Activated CD4-positive, alpha-beta memory T cell treated with anti-CD3 and anti-CD28 coated beads for 36 hours (primary cell): ENCODE data around the gene MRPS33. TPM values are rescaled to one million over a fixed set of nuclear protein-coding genes. Genes with fewer than 3 reads are reported as not detected.
"Not testable (repeated sequence)": the region's sequence is repeated elsewhere in the genome, so short reads cannot be mapped to it uniquely, and the experiment has no call there.

Experiments
- CTCF ChIA-PET: fragments of 350-600 bp; sonication (Branson Sonifier 250); formaldehyde crosslinking; loops from one replicate; lab custom pipeline; 2021; ENCODE audit warnings: antibody characterized with exemption, inconsistent platforms; lab: Charles Lee
- POLR2A ChIA-PET: fragments of 350-600 bp; sonication (Branson Sonifier 250); formaldehyde crosslinking; loops from one replicate; lab custom pipeline; 2021; ENCODE audit warnings: antibody characterized with exemption; lab: Charles Lee
- DNase-seq: peaks from one replicate; pipeline ENCODE4 v3.0.0-alpha.2; 2020
- H3K27ac Mint-ChIP-seq: one replicate; pipeline ENCODE4 v1.8.0; 2021; ENCODE audit warnings: mixed read lengths
- H3K27me3 Mint-ChIP-seq: one replicate; pipeline ENCODE4 v1.8.0; 2021; ENCODE audit warnings: mixed read lengths
- H3K36me3 Mint-ChIP-seq: one replicate; pipeline ENCODE4 v1.8.0; 2021; ENCODE audit warnings: mixed read lengths
- H3K4me1 Mint-ChIP-seq: one replicate; pipeline ENCODE4 v1.8.0; 2021; ENCODE audit warnings: low read depth, mixed read lengths
- H3K4me3 Mint-ChIP-seq: one replicate; pipeline ENCODE4 v1.8.0; 2021; ENCODE audit warnings: mild to moderate bottlenecking, mixed read lengths
- H3K9me3 Mint-ChIP-seq: one replicate; pipeline ENCODE4 v1.8.0; 2021; ENCODE audit warnings: mixed read lengths
- intact Hi-C: fragments of 100-400 bp; cut with micrococcal nuclease; formaldehyde crosslinking; loops from one replicate; pipeline ENCODE4 v1.15.1; 2023
- total RNA-seq, 2 experiments: library from RNA; stranded (reverse); gene quantifications; one replicate each; pipeline ENCODE4 v1.2.3, GENCODE V29; 2021

The MRPS33 gene
- total RNA-seq, 2 experiments from 2014 or later = 95.4 to 95.8 TPM

GRCh38 chr7:140981951-140982350 is 32.8 kb downstream of the MRPS33 start:
- CTCF ChIA-PET = interaction anchor here (0.5 to 4.5 kb wide), 5 partner anchors 8 to 325 kb away, joined by 4 to 81 read pairs (median 6); no protein-coding TSS in a partner anchor

GRCh38 chr7:140977741-140978140 is 37.0 kb downstream of the MRPS33 start:
- Mint-ChIP-seq H3K27me3 (peaks cover 9% of the 10 kb centered on the region), H3K4me1 (no peaks in the 10 kb centered on the region), H3K36me3 (no peaks in the 10 kb centered on the region), H3K27ac (no peak overlapping the region), H3K9me3 (no peaks in the 10 kb centered on the region), H3K4me3 (no peak overlapping the region)
- no peak for DNase-seq
- CTCF ChIA-PET = interaction anchor here (1.0 kb wide), 1 partner anchor 167 kb away, joined by 3 read pairs; no protein-coding TSS in a partner anchor
- intact Hi-C loops = no loop called here
- POLR2A ChIA-PET = no interaction called here

More at GRCh38 chr7:140981951-140982350, 32.8 kb downstream of the MRPS33 start:
- Mint-ChIP-seq H3K36me3 (no peaks in the 10 kb centered on the region), H3K27me3 (peaks cover 12% of the 10 kb centered on the region), H3K4me3 (no peak overlapping the region), H3K9me3 (peaks cover 9% of the 10 kb centered on the region), H3K4me1 (no peaks in the 10 kb centered on the region), H3K27ac (no peak overlapping the region)
- POLR2A ChIA-PET = no interaction called here
- intact Hi-C loops = no loop called here
- DNase-seq = no peak

- no peaks in the 10 kb centered on the region for H3K4me1 Mint-ChIP-seq
- H3K4me3 Mint-ChIP-seq = no peak overlapping the region
- H3K9me3 Mint-ChIP-seq = no peaks in the 10 kb centered on the region
- no peak overlapping the region for H3K27ac Mint-ChIP-seq
- ChIA-PET CTCF (interaction anchor here (0.5 to 3.9 kb wide), 2 partner anchors 10 to 104 kb away, joined by 3 to 19 read pairs; no protein-coding TSS in a partner anchor), POLR2A (no interaction called here)
- H3K36me3 Mint-ChIP-seq = no peaks in the 10 kb centered on the region
- intact Hi-C loops = no loop called here
- no peak for DNase-seq
- H3K27me3 Mint-ChIP-seq = peaks cover 2% of the 10 kb centered on the region
Observed at GRCh38 chr7:140972876-140973829, 41.6 kb downstream of the MRPS33 start.

GRCh38 chr7:140972344-140972743 is 42.4 kb downstream of the MRPS33 start:
- intact Hi-C loops = no loop called here
- ChIA-PET POLR2A (interaction anchor here (0.6 kb wide), 1 partner anchor 304 kb away, joined by 3 read pairs; no protein-coding TSS in a partner anchor), CTCF (interaction anchor here (0.7 to 3.9 kb wide), 2 partner anchors 11 to 161 kb away, joined by 6 to 19 read pairs; no protein-coding TSS in a partner anchor)
- no peak for DNase-seq
- Mint-ChIP-seq H3K27me3 (peaks cover 2% of the 10 kb centered on the region), H3K27ac (no peak overlapping the region), H3K4me1 (no peaks in the 10 kb centered on the region), H3K4me3 (no peak overlapping the region), H3K36me3 (no peaks in the 10 kb centered on the region), H3K9me3 (no peaks in the 10 kb centered on the region)

- intact Hi-C loops = no loop called here
- H3K4me3 Mint-ChIP-seq = no peak overlapping the region
Observed at GRCh38 chr7:140967438-140967837, 47.3 kb downstream of the MRPS33 start.

GRCh38 chr7:140966561-140967233 is 48.1 kb downstream of the MRPS33 start:
- Mint-ChIP-seq H3K4me1 (no peaks in the 10 kb centered on the region), H3K9me3 (no peaks in the 10 kb centered on the region), H3K4me3 (no peak overlapping the region), H3K27me3 (peaks cover 2% of the 10 kb centered on the region), H3K27ac (no peak overlapping the region), H3K36me3 (no peaks in the 10 kb centered on the region)
- DNase-seq = no peak
- ChIA-PET POLR2A (no interaction called here), CTCF (interaction anchor here (1.7 kb wide), 1 partner anchor 155 kb away, joined by 4 read pairs; no protein-coding TSS in a partner anchor)
- intact Hi-C loops = no loop called here

More at GRCh38 chr7:140967438-140967837, 47.3 kb downstream of the MRPS33 start:
- ChIA-PET POLR2A (no interaction called here), CTCF (interaction anchor here (1.7 kb wide), 1 partner anchor 156 kb away, joined by 4 read pairs; no protein-coding TSS in a partner anchor)
- no peak for DNase-seq
- H3K36me3 Mint-ChIP-seq = no peaks in the 10 kb centered on the region
- H3K27ac Mint-ChIP-seq = no peak overlapping the region
- peaks cover 2% of the 10 kb centered on the region for H3K27me3 Mint-ChIP-seq
- no peaks in the 10 kb centered on the region for H3K4me1 Mint-ChIP-seq
- no peaks in the 10 kb centered on the region for H3K9me3 Mint-ChIP-seq

- CTCF ChIA-PET = no interaction called here
- Mint-ChIP-seq H3K4me1 (no peaks in the 10 kb centered on the region), H3K4me3 (no peak overlapping the region), H3K27ac (no peak overlapping the region), H3K36me3 (no peaks in the 10 kb centered on the region), H3K9me3 (peaks cover 7% of the 10 kb centered on the region), H3K27me3 (no peaks in the 10 kb centered on the region)
- DNase-seq = no peak
- POLR2A ChIA-PET = no interaction called here
- intact Hi-C loops = no loop called here
Observed at GRCh38 chr7:140961117-140961516, 53.6 kb downstream of the MRPS33 start.

GRCh38 chr7:140956997-140957396 is 57.8 kb downstream of the MRPS33 start:
- H3K27me3 Mint-ChIP-seq, POLR2A ChIA-PET, DNase-seq, H3K27ac Mint-ChIP-seq, H3K36me3 Mint-ChIP-seq, intact Hi-C loops, H3K4me3 Mint-ChIP-seq, H3K9me3 Mint-ChIP-seq, H3K4me1 Mint-ChIP-seq, CTCF ChIA-PET: not testable (repeated sequence)

Other genes with a start within 250 kb of the MRPS33 start
- 10 to 100 TPM; 29.2 to 33.0 TPM for gene BRAF, start 90.0 kb downstream of the MRPS33 start, total RNA-seq
- gene TMEM178B, start 59.1 kb upstream of the MRPS33 start, total RNA-seq = under 1 TPM; 0.58 to 0.81 TPM